Measurements from ENCODE around the gene ISYNA1.
A peak's percentile ranks its signal among the peaks of the same experiment; 100 is the strongest.

The ISYNA1 gene

GRCh38 chr19:18440936-18441803 lies 3.2 kb upstream of the ISYNA1 start:
- TF ChIP-seq CTCF (IDR thresholded peaks at IDR 0.05; ENCODE audit: borderline replicate concordance, control extremely low read depth, extremely low read depth, insufficient read depth, missing control alignments): no peak
- in situ Hi-C loops (cut with MboI; ENCODE audit: low sequenced_read_pairs, unreplicated experiment): no loop called here

GRCh38 chr19:18440415-18440877 lies 2.5 kb upstream of the ISYNA1 start:
- TF ChIP-seq CTCF (IDR thresholded peaks at IDR 0.05; ENCODE audit: borderline replicate concordance, control extremely low read depth, extremely low read depth, insufficient read depth, missing control alignments): peak; percentile 53
- in situ Hi-C loops (cut with MboI; ENCODE audit: low sequenced_read_pairs, unreplicated experiment): no loop called here
- DNase-seq (ENCODE audit: low spot score): peak; percentile 65

More at GRCh38 chr19:18440936-18441803, 3.2 kb upstream of the ISYNA1 start:
- no peak for DNase-seq (ENCODE audit: low spot score)

GRCh38 chr19:18439910-18440237 lies 1.9 kb upstream of the ISYNA1 start:
- DNase-seq (ENCODE audit: low spot score): no peak
- in situ Hi-C loops (cut with MboI; ENCODE audit: low sequenced_read_pairs, unreplicated experiment): no loop called here
- TF ChIP-seq CTCF (IDR thresholded peaks at IDR 0.05; ENCODE audit: borderline replicate concordance, control extremely low read depth, extremely low read depth, insufficient read depth, missing control alignments): no peak

- DNase-seq (ENCODE audit: low spot score): no peak
- in situ Hi-C loops (cut with MboI; ENCODE audit: low sequenced_read_pairs, unreplicated experiment): no loop called here
- no peak for TF ChIP-seq CTCF (IDR thresholded peaks at IDR 0.05; ENCODE audit: borderline replicate concordance, control extremely low read depth, extremely low read depth, insufficient read depth, missing control alignments)
Measured at GRCh38 chr19:18439025-18439909, 1.3 kb upstream of the ISYNA1 start.

- in situ Hi-C loops (cut with MboI; ENCODE audit: low sequenced_read_pairs, unreplicated experiment): no loop called here
- no peak for DNase-seq (ENCODE audit: low spot score)
- no peak for TF ChIP-seq CTCF (IDR thresholded peaks at IDR 0.05; ENCODE audit: borderline replicate concordance, control extremely low read depth, extremely low read depth, insufficient read depth, missing control alignments)
Measured at GRCh38 chr19:18438331-18439024, 545 bp upstream of the ISYNA1 start.
